ENCODE results near the gene KIF13A.
"Not testable (repeated sequence)": the region's sequence is repeated elsewhere in the genome, so short reads cannot be mapped to it uniquely, and the experiment has no call there.

The KIF13A gene

GRCh38 chr6:17842934-17843821 lies 144.3 kb downstream of the KIF13A start:
- no peak for DNase-seq
- intact Hi-C loops (cut with DNase I): no loop called here

- DNase-seq: no peak
- intact Hi-C loops (cut with DNase I): no loop called here
Observed at GRCh38 chr6:17842014-17842776, 145.2 kb downstream of the KIF13A start.

- intact Hi-C loops (cut with DNase I): loop anchor here (10.0 kb wide), 1 partner anchor 145 kb away; the partner anchor contains the start of gene KIF13A
Observed at GRCh38 chr6:17839513-17840223, 147.8 kb downstream of the KIF13A start.

GRCh38 chr6:17836293-17836692 lies 151.1 kb downstream of the KIF13A start:
- intact Hi-C loops (cut with DNase I): loop anchor here (10.0 kb wide), 1 partner anchor 149 kb away; the partner anchor contains the start of gene KIF13A
- DNase-seq: no peak

More at GRCh38 chr6:17839513-17840223, 147.8 kb downstream of the KIF13A start:
- DNase-seq: no peak

- DNase-seq: no peak
- intact Hi-C loops (cut with DNase I): loop anchor here (10.0 kb wide), 1 partner anchor 149 kb away; the partner anchor contains the start of gene KIF13A
Observed at GRCh38 chr6:17835784-17836183, 151.7 kb downstream of the KIF13A start.

GRCh38 chr6:17831135-17831534 lies 156.3 kb downstream of the KIF13A start:
- DNase-seq: peak in 12 of 42 donors; percentile 9 to 54 (median 28)
- intact Hi-C loops (cut with DNase I): loop anchor here (5.0 to 10.0 kb wide), 2 partner anchors 154 to 291 kb away; partner anchors contain the start of genes KIF13A and NHLRC1

- intact Hi-C loops (cut with DNase I): loop anchor here (5.0 to 10.0 kb wide), 2 partner anchors 155 to 292 kb away; partner anchors contain the start of genes KIF13A and NHLRC1
- no peak for DNase-seq
Observed at GRCh38 chr6:17829905-17830304, 157.5 kb downstream of the KIF13A start.

GRCh38 chr6:17828149-17828548 lies 159.3 kb downstream of the KIF13A start:
- no peak for DNase-seq
- intact Hi-C loops (cut with DNase I): no loop called here

- DNase-seq: no peak
- intact Hi-C loops (cut with DNase I): no loop called here
Observed at GRCh38 chr6:17826301-17826700, 161.1 kb downstream of the KIF13A start.

- DNase-seq: peak in 19 of 42 donors; percentile 5 to 62 (median 27)
- intact Hi-C loops (cut with DNase I): no loop called here
Observed at GRCh38 chr6:17820055-17820454, 167.4 kb downstream of the KIF13A start.

GRCh38 chr6:17817763-17818162 lies 169.7 kb downstream of the KIF13A start:
- intact Hi-C loops (cut with DNase I): no loop called here
- DNase-seq: no peak

GRCh38 chr6:17816921-17817611 lies 170.4 kb downstream of the KIF13A start:
- intact Hi-C loops (cut with DNase I): no loop called here
- DNase-seq: peak in 1 of 42 donors; percentile 20

- intact Hi-C loops (cut with DNase I): no loop called here
- no peak for DNase-seq
Observed at GRCh38 chr6:17813542-17813941, 173.9 kb downstream of the KIF13A start.

GRCh38 chr6:17812311-17812710 lies 175.1 kb downstream of the KIF13A start:
- no peak for DNase-seq
- intact Hi-C loops (cut with DNase I): no loop called here

GRCh38 chr6:17808609-17809008 lies 178.8 kb downstream of the KIF13A start:
- DNase-seq: no peak
- intact Hi-C loops (cut with DNase I): no loop called here

- intact Hi-C loops (cut with DNase I); DNase-seq: not testable (repeated sequence)
Observed at GRCh38 chr6:17807431-17807830, 180.0 kb downstream of the KIF13A start.

GRCh38 chr6:17803409-17803808 lies 184.0 kb downstream of the KIF13A start:
- intact Hi-C loops (cut with DNase I): no loop called here
- DNase-seq: no peak

GRCh38 chr6:17798477-17799154 lies 188.8 kb downstream of the KIF13A start:
- no peak for DNase-seq
- intact Hi-C loops (cut with DNase I): no loop called here
